ENCODE data around the gene C1orf35.

C1orf35 gene

DNA sequence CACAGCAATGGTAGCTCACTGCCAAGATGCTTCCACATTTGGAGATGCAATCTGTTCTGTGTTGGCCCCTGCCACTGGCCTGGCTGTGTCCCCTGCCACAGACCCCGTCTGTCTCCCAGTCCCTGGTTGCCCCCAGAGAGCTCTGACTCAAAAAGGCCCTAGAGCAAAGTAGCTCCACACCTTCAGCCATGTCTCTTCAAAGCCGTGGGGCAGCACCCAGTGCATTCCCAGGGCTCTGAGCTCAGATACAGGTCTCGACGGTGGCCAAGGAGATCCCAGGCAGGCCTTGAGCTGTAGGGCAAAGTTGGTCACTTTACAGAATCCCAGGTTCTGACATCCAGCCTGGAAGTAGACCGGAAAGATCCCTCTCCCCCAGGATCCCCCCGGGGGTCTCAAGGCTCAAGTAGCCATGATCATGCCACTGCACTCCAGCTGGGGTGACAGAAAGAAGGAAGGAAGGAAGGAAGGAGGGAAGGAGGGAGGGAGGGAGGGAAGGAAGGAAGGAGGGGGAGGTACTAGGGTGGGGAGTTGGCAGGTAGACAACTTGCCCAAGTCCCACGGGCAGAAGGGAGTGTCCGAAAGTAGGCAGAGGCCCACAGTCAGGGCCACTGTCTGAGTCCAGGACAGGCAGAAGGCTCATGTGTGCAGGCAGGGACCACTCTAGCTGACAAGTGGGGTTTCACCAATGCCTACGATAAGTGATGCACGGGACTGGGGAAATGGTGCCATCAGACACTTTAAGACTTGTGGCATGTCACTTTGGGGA is 25.4 kb downstream of the C1orf35 start:
- no peak for FAIRE-seq

DNA sequence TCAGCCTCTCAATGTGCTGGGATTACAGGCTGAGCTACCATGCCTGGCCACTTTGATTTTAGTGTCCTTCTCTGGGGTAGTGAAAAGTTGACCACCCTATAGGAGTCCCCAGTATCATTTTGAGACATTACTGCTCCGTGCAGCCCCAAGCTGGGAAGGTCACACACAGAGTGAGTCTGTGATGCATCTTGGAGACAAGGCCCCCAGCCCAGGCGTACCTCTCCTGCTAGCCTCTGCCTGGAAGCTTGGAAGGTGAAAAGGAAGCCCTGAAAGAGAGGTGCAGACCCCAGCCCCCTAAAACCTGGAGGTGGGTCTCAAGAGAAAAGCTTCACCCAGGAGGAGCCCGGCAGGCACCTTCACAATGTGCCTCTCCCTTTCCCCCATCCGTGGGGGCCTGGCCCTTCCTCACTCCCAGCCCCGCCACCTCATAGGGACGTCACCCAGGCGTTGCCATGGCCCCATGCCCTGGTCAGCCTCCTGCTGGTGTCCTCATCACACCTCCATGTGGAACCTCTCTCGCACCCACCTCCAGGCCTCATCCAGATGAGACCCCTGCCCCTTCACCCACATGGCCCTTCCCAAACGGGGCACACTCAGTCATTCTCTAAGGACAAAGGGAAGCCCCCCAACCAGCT is 26.2 kb downstream of the C1orf35 start:
- no peak for FAIRE-seq

DNA sequence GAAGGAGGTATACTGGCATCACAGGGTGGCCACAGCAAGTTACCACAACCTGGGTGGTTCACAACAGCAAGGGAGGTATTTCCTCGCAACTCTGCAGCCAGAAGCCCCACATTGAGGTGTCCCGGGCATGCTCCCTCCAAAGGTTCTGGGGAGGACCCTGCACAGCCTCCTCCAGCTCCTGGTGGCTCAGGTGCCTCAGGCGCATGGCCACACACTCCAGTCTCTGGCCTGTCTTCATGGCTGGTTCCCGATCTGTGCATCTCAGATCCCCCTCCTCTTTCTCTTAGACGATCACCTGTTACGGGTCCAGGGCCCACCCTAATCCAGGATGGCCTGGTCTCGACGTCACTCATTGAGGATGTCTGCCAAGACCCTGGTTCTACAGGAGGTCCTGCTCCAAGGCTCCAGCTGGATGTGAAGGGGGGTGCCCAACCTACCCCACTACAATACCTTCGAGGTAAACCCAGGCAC is 27.3 kb downstream of the C1orf35 start:
- no peak for FAIRE-seq

DNA sequence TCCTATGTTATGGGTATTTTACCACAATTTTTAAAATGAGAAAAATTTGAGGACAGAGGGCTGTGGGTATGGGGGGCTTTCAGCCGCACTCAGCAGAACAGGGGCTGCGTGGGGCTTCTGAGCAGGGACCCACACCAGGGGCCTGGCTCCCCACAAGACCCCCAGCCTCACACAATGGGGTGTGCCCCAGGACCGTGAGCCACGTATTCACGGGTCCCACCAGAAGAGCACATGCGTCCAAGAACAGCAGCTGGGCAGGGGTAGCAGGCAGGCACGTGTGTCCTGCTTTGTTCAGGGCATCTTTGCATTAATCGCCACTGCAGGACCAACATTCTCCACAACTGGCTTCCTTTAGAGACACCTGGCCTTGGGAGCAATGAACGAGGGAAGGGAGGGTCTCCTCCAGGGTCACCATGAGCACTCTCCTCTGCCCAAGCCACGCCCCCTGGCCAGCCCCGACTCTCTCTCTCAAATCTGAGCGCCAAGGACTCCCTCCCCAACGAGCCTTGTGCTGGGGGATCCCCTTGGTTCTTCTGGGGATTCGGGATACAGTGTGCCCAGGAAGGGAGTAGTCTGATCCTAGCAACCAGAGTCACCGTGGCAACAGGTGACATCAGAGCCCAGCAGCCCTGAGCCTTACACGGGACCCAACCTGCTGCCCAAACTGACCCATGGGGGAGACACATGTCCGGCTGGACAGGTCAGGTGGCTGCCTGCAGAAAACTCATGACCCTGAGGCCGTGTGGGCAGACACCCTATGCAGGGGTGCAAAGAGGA is 28.0 kb downstream of the C1orf35 start:
- FAIRE-seq, result no peak

DNA sequence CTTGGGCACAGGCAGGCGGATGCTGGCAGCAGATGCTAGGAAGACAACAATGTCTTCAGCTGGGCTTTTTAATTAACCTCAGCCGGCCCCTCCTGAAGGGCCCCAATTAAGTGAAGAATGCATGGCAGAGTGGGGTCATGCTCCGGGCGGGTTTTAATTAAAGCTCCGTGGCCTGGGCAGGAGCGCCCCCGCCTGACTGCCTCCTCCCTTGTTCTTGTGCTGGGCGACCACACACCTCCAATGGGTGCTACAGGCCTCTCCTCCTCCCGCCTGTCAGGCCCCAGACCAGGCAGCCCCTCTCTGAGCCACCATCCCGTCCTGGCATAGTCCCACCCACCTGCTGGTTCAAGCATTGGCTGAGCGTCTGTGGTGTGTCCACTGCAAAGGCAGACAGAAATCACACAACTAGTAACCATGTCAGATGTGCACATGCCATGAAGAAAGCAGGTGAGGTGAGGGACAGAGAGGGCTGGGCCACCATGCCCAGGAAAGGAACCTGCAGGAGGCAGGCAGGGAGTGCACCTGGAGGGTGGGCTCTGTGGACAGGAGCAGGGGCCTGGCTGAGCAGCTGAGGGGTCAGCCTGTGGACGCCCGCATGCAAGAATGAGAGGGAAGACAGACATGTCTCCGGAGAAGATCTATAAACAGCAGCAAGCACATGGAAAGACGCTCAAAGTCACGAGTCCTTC is 29.1 kb downstream of the C1orf35 start:
- FAIRE-seq, result no peak

DNA sequence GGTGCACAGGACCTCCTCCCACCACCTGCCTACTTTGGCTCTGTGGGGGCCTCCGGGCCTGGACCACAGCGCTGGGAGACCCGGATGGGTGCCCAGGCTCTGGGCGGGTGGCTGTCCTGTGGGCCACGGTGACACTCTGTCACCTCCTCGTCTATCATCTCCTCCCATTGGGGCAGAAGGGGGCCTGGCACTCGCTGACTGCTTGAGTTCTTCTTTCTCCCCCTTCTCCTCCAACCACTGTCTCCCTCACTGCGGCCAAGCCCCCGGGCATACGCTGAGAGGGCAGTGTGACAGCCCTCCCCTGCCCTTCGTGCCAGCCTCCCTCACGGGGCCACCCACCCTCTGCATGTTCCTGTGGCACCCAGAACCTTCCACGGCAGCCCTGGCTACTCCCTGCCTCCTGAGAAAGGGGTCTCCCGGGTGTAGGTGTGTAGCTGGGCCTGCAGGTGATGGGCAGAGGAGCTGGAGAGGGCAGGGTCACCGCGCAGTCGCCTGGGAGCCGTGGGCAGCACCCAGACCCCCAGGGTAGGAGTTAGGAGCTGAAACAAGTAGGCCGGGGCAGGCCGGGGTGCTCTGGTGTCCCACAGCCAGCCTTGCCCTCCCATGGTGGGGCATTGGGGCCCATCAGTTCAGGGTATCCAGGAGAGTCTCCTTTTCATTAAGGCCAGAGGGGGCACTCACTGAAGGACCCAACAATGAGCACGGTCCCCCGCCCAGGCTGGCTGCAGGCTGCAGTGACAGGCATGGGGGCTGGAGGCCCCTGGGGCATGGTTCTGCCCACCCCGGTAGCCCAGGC is 29.9 kb downstream of the C1orf35 start:
- FAIRE-seq, result no peak

DNA sequence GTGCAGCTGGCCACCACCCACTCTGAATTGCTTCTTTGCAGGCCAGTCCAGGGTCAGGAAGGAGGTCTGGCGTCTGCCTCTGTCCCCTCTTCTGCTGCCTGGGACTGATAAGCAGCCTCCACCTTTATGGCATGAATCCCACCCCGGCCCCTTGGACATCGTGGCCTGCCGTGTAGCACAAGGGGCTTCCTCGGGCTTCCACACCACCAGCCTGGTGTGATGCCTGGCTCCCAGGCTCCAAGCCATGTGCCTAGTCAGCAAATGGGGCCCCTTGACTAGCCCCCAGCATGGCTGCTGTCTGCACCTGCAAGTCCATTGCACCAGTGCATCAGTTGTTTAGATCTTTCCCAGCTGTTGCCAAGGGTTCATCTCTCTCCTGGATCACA is 30.5 kb downstream of the C1orf35 start:
- no peak for FAIRE-seq

DNA sequence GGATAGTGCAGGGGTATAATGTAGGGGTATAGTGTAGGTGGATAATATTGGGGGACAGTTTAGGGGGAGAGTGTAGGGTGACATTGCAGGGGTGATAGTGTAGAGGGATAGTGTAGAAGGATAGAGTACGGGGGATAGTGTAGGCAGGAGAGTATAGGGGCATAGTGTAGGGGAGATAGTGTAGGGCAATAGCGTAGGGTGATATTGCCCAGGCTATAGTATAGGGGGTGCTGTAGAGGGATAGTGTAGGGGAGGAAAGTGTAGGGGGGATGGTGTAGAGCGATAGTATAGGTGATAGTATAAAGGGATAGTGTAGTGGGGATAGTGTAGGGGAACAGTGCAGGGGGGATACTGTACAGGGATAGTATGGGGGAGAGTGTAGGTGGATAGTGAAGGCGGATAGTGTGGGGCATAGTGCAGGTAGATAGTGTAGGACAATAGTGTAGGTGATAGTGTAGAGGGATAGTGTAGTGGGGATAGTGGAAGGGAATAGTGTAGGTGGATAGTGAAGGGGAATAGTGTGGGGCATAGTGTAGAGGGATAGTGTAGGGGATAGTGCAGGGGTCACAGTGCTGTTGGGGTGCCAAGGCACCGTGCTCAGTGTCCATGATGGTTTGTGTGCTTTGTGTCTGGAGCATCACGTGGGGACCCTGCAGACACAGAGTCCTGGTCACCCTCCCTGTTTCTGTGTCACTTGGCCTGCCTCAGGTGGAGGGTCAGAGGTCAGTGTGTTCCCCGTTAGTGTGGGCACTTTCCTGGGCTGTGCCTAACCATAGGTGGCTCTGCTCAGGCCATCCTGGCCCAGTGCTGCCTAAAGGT is 31.1 kb downstream of the C1orf35 start:
- FAIRE-seq, result no peak

DNA sequence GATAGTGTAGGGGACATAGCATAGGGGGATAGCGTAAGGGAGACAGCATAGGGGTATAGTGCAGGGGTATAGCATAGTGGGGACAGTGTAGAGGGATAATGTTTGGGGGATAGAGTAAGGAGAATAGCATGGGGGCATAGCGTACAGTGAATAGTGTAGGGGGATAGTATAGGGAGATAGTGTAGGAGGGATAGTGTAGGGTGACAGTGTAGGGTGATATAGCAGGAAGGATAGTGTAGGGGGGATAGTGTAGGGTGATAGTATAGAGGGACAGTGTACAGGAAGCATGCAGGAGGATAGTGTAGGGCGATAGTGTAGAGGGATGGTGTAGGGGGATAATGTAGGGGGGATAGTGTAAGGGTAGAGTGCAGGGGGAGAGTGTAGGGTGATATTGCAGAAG is 32.3 kb downstream of the C1orf35 start:
- no peak for FAIRE-seq

DNA sequence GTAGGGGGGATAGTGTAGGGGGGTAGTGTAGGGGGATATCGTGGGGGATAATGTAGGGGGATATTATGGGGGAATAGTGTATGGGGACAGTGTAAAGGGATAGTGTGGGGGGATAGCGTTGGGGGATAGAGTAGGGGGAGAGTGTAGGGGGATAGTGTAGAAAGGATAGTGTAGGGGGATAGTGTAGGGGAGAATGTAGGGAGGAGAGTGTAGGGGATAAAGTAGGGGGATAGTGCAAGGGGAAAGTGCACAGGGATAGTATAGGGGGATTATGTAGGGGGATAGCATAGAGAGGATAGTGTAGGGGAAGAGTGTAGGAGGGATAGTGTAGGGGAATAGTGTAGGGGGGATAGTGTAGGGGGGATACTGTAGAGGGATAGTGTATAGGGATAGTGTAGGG is 33.0 kb downstream of the C1orf35 start:
- no peak for FAIRE-seq

DNA sequence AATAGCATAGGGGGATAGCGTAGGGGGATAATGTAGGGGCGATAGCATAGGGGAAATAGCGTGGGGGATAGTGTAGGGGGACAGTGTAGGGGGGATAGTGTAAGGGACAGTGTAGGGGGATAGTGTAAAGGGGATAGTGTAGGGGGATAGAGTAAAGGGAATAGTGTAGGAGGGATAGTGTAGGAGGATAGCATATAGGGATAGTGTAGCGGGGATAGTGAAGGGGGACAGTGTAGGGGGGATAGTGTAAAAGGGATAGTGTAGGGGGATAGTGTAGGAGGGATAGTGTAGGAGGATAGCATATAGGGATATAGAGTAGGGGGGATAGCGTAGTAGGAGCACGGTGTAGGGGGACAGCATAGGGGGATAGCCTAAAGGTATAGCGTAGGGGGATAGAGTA is 34.8 kb downstream of the C1orf35 start:
- FAIRE-seq, result no peak

DNA sequence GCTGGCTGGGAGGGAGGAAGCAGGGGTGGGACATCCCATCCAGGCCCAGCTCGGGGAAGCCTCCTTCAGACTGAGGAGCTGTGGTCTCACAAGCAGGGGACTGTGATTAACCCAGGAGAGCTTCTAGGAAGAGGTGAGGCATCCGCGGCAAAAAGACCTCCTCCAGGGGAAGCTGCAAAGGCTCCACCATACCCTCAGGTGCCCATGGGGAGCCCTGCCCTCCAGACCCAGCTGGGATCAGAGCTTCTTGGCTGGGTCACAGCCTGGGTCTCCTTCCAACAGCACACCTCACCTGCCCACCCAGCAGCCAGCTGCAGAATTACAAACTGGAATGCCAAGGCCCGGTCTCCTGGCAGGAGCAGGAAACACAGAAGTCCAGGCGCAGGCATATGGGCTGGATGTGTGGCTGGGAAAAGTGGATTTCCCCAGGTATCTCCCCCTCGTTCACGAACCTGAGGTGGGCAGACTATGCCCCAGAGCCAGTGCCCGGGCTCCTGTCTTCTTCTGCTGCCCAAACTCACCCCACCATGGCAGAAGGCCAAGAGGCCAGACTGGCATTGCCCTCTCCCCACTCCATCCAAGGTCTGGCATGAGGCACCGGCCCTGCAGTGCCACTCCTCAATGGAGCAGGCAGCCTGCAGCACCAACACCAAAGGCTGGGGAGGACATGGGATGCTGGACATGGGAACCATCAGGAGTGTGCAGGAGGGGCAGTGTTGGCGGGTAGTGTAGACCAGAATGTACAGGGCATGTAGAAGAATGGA is 36.1 kb downstream of the C1orf35 start:
- FAIRE-seq, result no peak

DNA sequence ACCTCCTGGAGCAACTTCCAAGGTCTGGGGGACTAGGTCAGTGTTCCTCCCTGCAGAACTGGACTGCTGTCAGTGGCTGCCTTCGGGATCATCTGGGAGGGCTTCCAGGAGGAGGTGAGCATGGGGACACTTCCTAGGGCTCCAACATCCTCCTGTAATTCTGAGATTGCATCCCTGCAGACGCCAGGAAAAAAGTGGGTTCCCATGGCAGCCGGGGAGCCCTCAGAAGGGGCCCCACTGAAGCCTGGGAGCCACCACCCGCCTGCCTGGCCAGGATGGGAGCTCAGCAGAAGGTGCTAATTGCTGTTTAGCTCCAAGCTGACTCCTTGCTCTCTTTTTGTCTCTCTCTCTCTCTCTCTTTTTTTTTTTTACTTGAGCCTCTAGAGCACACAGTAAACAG is 36.7 kb downstream of the C1orf35 start:
- no peak for FAIRE-seq

DNA sequence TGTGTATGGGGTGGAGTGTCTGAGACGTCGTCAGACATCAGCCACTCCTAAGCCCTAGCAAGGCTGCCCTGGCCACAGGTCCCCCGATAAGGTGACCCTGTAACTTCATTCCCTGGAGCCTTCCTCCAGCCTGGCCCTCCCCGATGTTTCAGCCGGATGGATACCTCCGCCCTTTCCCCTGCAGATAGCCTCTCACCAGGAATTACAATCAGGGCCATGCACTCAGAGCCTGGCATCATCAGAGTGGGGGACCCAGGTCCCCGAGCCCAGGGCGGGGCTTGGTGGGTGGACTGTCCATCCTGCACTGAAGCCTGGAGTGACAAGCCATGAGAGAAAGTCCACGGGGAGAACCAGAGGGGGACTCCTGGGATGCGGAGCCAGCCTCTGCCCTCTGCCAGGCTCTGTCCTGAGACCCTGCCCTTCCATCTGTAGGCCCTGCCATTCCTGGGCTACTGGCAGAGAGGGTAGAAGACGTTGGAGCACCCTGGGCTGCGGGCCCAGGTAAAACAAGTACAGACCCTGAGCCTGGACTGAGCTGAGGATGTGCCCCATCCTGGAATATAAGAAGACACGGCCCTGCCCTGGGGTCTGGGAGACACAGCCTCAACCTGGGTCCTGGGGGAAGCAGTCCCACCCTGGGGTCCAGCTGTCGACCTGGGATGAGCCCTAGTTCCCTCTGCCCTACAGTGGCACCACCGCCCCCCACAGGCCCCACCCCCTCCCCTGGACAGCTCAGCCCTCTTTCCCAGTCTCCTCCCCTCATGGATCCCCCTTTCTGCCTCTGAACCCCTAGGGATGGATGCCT is 37.4 kb downstream of the C1orf35 start:
- no peak for FAIRE-seq

DNA sequence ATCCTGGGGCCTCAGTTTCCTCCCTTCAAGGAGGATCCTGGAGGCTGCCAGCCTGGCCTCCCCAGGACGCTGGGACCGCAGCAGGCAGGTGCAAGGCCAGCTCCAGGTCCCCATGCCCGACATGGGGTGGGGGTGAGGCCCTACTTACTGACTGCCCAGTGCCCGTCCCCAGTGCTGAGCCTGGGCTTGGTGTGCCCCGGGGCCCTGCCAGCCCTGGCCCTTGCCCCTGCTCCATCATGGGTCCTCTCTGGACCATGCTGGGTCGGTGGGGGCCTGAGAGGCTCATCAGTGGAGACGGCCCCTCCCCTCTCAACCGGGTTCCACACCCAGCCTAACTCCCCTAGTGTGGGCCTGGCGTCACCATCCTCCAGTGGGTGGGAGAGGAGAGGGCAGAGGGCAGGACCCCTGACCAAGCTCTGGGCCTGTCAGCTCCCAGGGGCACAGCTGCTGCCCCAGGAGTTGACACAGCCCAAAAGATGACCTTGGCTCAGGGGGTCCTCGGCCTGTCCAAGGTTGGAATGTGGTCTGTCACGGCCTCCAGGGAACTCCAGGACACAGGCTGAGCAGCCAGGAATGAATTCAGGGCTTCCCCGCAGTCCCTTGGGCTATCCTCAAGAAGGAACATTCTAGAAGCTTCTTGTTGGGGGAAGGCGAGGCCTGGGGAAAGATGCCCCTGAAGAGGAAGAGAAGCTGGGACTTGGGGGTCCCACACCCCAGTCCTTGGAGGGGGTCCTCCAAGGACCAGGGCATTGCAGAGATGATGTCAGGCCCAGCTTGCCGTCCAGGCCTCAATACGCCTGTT is 38.2 kb downstream of the C1orf35 start:
- FAIRE-seq, result no peak

DNA sequence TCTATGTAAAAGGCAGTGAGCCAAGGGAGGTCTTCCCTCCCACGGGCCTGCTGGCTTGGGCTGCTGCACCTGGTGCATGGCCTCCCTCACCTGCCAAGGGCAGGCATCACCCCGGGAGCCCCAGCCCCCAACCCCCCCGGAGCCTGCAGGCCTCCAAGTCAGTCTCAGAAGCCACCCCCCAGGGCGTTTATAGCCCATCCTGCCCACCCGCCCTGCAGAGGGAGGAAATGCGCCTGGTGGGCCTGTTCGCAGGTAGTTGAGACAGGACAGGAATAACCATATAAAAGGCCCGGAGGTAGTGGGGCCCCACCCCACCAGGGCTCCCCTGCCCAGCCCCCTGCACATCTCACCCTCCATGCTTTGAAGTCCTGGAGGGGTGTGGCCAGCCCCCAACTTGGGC is 38.8 kb downstream of the C1orf35 start:
- no peak for FAIRE-seq

DNA sequence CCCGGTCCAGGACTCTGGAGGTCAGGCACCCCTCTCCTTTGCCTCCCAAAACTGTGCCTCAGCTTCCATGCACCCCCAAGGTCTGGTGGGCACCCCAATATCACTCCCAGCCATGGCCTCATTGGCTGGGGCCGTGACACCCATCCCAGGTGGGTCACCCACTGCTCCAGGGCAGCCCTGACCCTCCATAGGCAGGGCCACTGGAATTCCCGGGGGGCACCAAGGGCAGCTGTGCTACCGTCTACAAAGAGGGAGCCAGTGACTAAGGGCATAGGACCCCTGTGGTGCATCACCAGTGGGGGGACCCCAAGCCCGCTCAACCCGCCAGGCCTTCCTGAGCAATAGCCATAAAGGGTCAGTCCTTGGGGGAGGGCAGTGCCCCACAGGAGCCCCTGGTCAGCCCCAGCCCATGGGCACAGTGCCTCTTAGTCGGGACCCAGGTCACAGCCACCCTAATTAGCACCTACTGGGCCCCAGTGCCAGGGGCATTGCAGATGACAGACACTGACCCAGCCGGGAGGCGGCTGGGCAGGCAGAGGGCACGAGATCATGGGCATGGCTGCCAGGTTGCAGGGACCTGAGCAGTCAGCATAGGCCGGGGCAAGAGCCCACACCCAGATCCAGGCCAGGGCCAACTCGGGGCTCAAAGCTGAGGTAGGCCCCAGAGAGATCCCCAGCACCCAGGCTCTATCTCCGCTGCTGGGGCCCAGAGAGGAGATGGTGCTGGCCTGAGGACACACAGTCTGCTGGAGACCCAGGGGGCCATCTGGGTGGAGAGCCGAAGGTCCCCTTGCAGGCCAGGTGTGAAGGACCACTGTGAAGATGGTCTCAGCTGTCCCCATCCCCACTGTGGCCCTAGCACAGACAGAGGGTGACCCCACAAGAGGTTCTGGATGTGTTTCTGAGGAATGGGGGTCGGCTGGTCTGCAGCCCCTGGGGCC is 39.6 kb downstream of the C1orf35 start:
- no peak for FAIRE-seq

DNA sequence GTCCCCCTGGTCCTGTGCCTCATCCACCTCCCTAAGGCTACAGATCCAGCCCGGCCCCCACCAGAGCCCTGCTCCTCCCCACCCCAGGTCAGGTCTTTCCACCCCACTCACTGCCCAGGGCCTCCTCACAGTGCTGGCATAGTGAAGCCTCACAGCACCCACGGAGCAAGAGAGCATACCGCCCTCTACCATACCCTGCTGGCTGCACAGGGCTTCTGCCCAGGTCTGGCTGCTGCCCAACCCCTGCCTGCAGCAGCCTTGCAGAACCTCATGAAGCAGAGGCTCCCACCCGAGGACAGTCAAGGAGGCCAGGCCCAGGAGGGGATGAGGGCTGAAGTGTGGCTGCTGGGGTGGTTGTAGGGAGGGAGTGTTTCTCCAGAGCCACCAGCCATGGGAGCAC is 40.3 kb downstream of the C1orf35 start:
- no peak for FAIRE-seq
